HPDE6-E6E7 (cell line): ENCODE results near the gene QSER1.

ENCODE experiments used
- DNase-seq: peaks from one replicate; pipeline ENCODE4 v3.0.0; 2011; ENCODE audit warnings: missing footprints; ENCODE audit errors: extremely low spot score

QSER1 gene

DNA sequence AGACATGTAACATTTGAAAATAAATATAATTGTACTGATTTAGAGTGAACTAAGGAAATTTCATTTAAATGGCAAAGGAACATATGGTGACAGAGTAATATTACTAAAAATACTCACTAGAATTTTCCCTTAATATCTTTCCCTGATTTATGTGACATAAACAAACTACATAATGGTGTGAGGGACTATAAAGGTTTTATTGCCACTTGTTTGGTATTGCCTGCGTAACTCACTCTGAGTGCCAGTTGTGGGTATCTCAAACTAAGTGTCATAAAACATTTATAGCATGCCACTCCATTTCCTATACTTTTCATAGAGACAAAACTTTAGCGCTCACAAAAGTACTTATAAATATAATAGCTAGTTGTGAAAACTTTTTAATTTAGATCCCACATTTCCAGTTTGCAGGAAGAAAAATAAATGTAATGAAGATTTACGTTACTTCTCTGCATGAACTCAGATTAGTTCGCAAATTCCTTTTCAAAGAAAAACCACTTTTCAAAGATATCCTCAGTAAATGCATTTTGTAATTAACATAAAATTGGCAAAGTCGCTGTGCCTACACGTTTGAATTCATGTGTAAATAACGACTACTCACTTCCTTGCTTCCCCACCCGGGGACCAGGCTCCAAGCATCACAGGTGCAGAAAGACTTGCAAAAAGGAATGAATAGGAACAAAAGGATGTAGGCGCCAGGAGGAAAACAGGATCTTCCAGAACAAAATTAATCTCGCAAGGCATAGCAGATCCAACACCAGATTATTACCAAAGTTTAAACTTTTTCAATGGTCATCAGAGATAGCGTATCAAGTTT is 1.6 kb upstream of the QSER1 start:
- no peak for DNase-seq

DNA sequence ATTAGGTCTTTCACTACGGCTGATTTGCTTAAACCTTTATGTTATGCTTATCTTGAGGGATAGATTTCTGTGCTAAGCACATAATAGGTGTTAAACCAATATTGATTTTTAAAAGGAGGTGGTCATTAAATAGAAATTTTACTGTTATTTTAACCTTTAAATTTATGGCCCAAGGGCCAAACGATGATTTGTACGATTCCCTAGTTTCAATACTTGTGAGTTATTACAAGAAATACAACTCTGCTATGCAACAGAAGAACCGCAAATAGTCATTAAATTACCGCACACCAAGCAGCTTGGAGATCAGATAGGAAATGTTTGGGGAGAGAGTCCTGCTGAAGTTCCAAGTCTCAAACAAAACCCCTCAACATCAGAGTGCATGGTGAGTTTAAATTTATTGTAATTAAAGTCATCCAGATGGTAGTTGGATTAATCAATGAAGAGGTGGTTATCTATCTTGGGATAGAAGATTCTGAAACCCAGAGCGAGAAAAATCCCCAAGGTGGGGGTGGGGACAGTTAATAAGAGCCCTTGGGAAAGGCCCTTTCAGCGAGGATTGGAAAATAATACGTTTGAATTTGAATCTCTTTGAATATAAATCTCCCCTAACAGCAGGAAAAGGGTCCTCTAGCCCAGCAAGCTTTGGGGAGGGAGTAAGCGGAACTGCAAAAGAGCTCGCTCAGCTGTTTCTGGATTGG is 805 bp upstream of the QSER1 start:
- no peak for DNase-seq

GRCh38 chr11:32893093-32893342 is 407 bp downstream of the QSER1 start:
- no peak for DNase-seq

DNA sequence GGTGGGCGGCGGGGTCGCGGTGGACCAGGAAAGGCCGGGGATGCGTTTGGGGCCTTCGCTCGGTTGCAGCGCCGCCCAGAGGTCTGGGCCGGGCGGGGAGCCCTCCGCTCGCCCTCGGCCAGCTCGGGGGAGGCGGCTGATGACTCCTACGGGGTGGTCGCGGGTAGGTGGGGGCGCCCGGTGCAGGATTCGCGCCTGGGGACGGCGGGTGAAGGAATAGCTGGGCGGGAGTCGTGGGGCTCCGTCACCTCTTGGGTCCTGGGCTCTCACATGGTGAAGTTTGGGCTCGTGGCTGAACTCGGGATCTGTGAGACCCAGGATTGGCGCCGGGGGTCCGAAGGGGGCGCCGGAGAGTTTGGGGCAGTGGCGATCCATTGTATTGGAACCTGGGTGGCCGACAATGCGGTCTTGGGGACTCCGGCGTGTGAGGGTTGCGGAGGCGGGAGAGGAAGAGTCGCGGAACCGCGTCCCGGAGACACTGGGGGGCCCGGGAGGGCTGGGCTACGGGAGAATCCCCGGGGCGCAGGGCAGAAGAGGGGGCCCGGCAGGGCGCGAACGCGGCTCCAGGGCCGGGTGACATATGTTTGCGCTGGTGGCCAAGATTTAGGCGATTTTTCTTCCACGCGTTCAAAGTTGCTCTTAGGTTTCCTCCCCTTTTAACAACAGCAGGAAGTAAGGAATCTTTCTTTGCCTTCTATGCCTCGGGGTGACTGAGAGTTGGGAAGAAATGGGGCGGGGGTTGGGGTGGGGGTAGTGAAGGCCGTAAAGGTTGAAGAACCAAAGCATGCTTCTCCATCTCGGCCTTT is 935 bp downstream of the QSER1 start:
- DNase-seq: peak; percentile 20

- DNase-seq: peak; percentile 60
These were observed 1.7 kb downstream of the QSER1 start for GRCh38 chr11:32894149-32894827.

DNA sequence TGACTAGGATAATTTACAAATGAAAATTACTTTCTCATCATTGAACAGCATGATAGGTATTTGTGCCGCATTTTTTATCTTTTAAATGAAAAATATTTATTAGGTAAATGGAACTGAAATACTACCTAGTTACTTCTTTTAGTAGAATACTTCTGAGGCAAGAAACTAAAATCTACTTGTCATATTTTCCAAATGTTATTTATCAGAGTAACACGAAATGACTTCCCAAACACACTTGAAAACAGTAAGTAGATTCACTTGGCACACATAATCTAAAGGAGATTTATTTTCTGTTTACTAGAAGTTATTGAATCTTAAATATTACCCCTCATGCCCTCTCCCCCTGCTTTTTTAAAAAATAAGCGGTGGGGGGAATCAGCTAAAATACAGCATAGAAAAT is 2.3 kb downstream of the QSER1 start:
- no peak for DNase-seq

GRCh38 chr11:32895471-32895870 is 2.9 kb downstream of the QSER1 start:
- no peak for DNase-seq

- DNase-seq: no peak
These were observed 4.5 kb downstream of the QSER1 start for GRCh38 chr11:32897103-32897502.

- DNase-seq: no peak
These were observed 6.8 kb downstream of the QSER1 start for GRCh38 chr11:32899438-32899837.

DNA sequence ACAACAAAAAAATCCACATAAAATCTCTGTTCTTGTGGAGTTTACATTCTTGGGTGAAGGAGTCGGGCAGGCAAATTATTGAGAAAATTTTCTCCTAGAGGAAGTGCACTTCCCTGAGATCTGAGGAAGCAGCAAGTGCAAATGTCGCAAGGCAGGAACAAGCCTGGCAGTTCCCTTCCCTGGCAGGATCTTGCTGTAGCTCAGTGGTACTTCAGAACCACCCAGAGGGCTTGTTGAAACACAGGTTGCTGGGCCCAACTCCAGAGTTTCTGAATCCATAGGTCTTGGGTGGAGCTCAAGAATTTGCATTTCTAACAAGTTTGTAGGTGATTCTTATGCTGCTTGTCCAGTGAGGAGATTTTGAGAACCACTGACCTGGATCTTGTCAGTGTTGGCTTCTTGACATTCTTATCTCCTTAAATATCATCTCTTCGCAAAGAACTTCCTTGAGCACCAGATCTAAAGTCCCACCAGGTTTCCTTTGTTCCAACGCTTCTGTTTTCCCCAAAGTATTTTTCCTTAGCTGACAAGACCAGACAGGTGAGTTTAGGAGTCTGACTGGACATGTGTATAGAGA is 9.6 kb downstream of the QSER1 start:
- peak; percentile 20 for DNase-seq

DNA sequence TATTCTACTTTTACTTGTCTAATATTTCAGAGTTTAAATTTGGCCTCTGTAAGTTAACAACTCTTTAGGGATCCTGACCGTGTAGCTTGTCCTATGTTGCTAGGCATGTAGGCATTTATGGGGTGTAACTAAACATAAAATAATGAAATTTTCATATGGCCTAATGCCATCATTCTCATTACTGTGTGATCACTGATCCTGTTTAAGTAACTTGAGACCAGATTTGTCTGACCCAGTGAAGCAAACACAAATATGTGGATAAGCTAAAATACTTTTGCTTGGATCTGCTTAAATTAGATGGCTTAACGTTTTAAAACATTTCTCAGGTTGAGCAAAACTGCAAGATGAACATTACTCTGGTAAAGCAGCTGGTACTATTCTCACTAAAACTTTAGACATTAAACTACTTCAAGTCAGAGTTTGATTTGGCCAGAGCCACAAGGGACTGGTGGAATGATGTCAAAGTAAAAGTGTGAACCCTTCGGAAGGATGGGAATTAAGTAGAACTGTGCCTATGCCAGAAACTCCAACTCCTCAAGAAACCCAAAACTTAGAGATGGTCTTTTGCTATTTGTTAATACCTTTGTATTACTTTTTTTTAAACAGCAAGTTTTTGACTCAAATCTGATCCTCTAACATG is 12.5 kb downstream of the QSER1 start:
- DNase-seq: no peak

DNA sequence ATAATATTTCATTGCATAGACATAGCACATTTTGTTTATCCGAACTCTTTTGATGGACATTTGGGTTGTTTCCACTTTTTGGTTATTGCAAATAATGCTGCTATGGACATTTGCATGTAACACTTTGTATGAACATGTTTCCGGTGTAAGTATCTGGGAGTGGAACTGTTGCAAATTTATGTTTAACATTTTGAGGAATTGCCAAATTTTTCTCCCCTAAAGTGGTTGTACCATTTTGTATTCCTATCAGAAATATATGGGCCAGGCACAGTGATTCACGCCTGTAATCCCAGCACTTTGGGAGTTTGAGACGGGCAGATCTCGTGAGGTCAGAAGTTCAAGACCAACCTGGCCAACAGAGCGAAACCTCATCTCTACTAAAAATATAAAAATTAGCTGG is 16.0 kb downstream of the QSER1 start:
- DNase-seq: no peak

GRCh38 chr11:32911413-32911812 is 18.8 kb downstream of the QSER1 start:
- no peak for DNase-seq

GRCh38 chr11:32913445-32913844 is 20.8 kb downstream of the QSER1 start:
- DNase-seq: no peak

DNA sequence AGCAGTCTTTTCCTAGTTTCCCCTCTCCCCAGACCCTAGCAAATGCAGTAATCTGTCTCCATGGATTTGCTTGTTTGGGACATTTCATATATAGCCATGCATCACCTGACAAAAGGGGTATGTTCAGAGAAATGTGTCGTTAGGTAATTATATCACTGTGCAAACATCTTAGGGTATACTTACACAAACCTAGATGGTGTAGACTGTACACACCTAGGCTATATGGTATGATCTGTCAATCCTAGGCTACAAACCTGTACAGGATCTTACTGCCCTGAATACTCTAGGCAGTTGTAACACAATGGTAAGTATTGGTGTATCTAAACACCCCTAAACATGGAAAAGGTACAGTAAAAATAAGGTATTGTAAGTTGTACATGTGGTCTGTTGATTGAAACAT is 23.8 kb downstream of the QSER1 start:
- no peak for DNase-seq

DNA sequence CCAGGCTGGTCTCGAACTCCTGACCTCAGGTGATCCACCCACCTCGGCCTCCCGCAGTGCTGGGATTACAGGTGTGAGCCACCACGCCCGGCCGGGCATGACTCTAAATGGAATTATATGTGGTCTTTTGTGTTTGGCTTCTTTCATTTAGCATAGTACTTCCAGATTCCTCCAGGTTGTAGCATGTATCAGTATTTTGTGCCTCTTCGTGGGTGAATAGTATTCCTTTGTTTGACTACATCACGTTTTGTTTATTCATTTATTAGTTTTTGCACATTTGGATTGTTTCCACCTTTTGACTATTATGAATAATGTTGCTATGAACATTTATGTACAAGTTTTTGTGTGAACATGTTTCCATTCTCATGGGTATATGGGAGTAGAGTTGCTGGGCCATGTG is 24.4 kb downstream of the QSER1 start:
- no peak for DNase-seq

GRCh38 chr11:32918427-32918826 is 25.8 kb downstream of the QSER1 start:
- DNase-seq: no peak

DNA sequence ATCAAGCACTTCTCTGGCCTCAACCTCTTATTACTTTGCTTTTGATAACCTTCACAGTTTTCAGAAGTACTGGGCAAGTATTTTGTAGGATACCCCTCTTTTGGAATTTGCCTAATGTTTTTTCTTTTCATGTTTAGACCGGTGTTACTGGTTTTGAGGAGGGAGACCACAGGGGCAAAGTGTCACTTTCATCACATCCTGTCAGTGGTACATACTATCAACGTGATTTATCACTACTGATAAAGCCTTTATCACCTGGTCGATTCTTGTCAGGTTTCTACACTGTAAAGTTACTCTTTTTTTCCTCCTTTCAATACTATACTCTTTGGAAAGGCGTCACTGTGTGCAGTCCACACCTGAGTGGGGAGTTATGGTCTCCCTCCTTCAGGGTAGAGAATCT is 26.7 kb downstream of the QSER1 start:
- no peak for DNase-seq

- DNase-seq: no peak
These were observed 28.0 kb downstream of the QSER1 start for GRCh38 chr11:32920570-32920969.

GRCh38 chr11:32921204-32921603 is 28.6 kb downstream of the QSER1 start:
- DNase-seq: no peak

- no peak for DNase-seq
These were observed 39.0 kb downstream of the QSER1 start for GRCh38 chr11:32931606-32932005.
